ENCODE results near the gene YBEY.

GRCh38 chr21:46299167-46299566 lies 13.0 kb downstream of the YBEY start:
- TF ChIP-seq CTCF (conservative IDR thresholded peaks at IDR 0.05 in 1 of 2, IDR thresholded peaks at IDR 0.05 in 1 of 2; ENCODE audit: low read depth in 1 of 2, low read length in 2 of 2) (no peak), EZH2 (IDR thresholded peaks at IDR 0.05; ENCODE audit: low read length, missing control alignments) (no peak)
